HG02852 (cell line): ENCODE measurements around the gene CD63.

Experiments
- ATAC-seq: cut with Tn5 transposase; IDR thresholded peaks from one replicate; pipeline ENCODE4 v1.9.1; 2021; ENCODE audit warnings: mild to moderate bottlenecking, moderate library complexity; ENCODE audit not compliant: unreplicated experiment

The CD63 gene

DNA sequence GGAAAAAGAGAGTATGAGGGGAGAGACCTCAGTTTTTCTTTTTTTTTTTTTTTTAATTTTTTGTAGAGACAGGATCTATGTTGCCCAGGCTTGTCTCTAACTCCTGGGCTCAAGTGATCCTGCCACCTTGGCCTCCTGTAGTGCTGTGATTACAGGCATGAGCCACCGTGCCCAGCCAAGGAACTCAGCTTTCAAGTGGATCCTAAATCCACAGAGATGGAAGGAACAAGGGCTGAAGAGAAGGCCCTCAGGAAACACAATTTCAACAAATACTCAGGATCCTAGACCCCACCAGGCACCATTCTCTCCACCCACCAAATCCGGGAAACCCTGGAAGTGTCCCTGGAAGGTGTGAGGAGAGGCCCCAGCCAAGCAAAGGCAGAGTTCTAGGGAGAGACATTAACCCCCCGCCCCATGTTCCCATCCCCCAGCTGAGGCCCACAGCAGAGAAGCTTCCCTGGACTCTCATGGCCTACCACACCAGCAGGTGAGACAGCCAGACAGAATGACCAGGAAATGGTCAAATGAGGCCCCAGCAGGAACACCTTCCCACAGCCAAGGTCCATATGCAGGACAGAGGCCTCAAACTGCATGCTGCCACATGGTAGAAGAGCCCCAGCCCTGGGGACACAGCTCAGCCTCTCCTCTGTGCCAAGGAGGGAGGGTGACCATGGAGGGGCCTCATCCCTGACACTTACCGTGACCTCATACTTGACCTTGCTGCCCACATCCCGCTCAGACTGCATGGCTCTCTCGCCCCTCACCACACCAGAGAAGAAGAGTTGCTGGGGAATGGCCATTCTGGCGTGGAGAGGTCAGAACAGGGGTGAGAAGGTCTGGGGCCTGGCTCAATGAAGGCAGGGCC lies 35.3 kb downstream of the CD63 start:
- ATAC-seq, result no peak

DNA sequence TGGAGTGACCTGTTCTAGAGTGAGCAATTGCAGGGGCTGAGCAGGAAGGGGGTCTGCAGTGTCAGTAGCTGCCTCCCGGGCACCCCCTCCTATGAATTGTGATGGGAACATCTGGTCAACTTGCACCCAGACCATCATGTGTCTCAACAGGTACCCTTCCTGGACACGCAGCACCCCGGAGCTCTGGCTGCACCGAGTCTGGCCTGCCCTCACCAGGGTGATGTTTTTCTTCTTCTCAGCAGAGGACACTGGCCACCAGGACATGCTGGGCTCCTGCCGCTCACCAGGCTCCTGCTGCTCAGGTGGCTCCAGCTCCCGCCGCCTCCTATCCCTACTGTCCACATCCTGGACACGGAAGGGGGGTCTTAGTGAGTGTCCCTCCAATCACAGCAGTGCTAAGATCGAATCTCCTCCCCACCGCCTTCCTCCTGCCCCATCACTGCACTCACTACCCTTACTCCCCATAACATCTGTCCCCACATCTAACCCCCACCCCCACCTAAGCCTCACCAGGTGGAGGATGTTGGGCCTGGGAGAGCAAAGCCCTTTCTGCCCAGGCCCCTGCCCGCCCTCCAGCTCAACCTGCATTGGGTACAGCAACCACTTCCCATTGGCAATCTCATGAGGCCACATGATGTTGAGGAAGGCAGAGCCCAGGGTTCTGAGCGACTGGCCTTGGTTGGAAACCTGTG lies 36.0 kb downstream of the CD63 start:
- no peak for ATAC-seq

DNA sequence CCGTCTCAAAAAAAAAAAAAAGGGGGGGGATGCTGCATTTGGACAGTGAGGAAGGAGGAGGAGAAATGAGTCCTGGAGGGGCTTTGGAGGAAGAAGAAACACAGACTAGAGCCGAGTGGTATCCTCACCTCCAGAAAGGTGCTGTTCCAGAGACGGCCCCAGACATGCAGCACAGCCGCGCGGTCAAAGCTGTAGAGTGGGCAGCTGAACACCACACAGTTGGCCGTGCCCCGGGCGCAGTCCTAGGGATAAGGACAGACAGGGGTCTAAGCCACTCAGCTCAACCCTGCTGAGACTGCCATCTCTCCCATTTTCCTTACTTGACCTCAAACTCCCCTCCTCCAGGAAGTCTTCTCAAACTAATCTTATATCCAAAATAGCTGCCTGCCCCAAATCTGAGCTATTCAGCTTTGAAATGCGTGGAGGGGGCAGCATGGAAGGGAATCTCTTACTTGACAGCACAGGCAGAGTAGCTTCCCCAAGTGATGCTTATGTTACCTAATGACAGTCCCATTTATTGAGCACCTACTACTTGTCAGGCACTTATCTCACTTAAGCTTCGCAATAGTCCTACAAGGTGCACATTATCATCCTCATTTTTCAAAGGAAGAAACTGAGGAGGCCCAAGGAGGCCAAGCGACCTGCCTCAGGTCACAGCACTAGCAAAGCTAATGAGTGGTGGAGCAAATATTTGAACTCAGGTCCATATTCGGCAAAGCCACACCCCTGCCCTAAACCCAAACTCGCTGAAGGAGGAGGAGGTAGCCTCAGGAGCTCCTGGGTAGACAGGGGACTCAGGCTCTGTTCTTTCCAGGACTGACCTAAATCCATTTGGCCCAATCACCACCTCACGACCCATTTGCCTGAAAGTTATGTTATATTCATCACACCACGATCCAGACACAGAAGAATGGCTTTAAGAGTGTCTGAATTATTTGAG lies 39.8 kb downstream of the CD63 start:
- no peak for ATAC-seq

DNA sequence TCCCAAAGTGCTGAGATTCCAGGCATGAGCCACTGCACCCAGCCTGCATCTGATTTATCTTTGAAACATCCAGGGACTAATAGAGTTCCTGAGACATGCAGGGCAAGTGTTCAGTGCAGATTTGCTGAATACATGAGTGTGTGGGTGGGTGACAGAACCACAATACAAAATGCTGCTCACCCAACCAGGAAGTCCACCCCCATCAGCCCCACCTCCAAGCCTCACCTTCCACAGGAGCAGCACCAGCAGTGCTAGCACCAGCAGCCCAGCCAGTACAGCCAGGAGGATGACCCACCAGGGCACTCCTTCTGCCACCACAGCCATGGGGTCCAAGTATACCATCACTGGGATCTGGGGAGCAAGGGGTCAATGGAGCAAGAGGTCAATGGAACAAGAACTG lies 41.1 kb downstream of the CD63 start:
- peak; percentile 84 for ATAC-seq

DNA sequence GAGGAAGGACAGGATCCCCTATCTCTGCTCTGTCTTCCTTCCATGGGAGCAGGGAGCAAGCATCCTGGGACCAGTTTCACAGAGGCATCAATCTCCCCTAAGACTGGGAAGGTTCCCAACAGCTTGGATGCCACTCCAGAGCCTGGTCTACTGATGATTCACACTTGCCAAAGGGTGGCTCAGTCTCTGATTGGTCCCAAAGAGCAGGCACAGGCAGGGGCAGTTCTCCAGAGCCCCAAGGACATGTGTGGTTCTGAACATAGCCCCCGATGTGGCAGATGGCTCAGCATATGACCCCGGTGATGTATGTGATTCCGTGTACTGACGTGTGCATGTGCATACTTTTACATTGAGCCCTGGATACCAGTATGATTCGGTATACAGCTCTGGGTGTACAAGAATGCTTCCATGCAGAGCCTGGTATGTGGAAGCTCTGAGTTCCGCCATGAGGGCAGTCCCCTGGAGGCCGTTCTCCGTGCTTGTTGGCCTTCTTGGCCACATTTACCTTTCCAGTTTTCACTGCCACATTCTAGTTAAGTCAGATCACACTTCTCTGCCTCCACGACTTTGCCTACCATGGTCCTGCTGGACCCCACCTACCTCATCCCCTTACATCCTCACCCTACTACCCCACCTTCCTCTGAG lies 42.3 kb downstream of the CD63 start:
- no peak for ATAC-seq

DNA sequence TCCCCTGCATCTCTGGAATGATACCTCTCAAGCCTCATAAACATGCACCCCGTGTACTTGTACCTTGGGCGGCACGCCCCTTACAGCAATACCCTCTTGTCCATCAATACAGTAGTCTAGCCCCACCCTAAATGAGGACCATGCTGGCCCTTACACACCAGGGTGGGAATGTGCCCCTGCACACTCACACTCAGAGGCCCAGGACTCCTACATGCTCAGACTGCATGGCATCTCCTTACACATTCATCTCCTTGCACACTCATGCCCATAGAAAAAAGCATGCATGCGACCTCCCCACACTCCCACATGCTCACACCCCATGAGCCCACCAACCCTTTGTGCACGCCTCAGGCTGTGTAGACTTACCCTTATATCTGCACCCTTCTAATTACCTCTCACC lies 43.1 kb downstream of the CD63 start:
- no peak for ATAC-seq

DNA sequence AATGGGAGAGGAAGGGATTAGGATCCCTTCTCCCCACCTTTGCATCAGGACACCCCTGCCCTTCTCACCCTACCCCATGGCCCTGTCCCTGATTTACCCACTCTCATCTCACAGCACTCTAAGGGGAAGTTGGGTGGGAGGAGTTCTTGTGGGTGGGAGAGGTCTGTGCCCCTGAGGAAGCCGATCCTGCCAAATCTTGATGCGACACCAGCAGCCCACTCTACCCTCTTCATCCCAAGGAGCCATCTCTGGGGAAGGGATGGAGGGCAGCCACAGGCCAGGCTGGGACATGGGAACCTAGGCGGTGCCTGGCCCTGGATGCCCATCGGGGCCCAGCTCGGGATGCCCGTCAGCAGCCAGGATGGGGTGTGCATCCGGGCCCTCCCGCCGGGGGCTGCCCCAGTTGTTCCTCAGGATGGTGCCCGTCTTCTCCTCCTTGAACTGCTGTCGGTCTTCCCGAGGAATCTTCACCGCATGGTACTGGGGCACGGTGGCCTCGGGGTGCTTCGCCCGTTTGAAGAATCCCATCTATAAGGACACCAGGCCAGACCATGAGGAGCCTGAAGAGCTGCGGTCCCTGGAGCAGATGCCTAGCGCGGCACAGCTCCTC lies 43.9 kb downstream of the CD63 start:
- ATAC-seq, result no peak

DNA sequence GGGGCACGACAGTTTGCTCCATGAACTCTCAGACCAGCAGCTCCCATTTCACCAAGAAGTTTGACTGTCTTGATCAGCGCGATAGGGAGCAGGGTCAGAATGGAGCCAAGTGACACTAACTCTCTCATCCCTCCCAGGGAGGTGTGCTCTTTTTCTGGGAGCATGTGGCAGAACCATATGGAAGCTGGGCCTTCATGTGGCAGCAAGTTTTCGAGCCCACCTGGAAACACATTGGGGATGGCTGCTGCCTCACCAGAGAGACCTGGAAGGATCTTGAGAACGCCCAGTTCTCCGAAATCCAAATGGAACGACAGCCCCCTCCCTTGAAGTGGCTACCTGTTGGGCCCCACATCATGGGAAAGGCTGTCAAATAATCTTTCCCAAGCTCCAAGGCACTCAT lies 45.1 kb downstream of the CD63 start:
- no peak for ATAC-seq

DNA sequence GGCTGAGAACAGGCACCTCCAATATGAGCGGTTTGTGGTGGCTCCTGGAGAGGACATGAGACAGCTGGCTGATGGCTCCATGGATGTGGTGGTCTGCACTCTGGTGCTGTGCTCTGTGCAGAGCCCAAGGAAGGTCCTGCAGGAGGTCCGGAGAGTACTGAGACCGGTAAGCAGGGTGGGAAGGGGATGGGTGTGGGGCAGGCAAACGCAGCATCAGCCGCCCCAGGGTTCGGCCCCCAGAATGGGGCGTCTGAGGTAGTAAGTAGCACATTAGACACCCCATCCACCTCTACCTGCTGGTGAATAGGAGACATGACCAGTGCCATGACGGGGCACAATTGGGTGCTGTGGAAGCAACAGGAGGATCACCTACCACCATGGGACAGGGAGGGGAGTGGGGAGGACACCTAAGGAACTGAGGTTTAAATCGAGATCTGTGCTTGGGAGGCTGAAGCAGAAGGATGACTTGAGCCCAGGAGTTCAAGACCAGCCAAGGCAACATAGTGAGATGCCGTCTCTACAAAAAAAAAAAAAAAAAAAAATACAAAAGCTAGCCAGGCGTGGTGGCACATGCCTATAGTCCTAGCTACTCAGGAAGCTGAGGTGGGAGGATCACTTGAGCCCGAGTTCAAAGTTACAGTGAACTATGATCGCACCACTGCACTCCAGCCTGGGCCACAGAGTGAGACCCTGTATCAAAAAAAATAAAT lies 46.6 kb downstream of the CD63 start:
- ATAC-seq, result no peak

DNA sequence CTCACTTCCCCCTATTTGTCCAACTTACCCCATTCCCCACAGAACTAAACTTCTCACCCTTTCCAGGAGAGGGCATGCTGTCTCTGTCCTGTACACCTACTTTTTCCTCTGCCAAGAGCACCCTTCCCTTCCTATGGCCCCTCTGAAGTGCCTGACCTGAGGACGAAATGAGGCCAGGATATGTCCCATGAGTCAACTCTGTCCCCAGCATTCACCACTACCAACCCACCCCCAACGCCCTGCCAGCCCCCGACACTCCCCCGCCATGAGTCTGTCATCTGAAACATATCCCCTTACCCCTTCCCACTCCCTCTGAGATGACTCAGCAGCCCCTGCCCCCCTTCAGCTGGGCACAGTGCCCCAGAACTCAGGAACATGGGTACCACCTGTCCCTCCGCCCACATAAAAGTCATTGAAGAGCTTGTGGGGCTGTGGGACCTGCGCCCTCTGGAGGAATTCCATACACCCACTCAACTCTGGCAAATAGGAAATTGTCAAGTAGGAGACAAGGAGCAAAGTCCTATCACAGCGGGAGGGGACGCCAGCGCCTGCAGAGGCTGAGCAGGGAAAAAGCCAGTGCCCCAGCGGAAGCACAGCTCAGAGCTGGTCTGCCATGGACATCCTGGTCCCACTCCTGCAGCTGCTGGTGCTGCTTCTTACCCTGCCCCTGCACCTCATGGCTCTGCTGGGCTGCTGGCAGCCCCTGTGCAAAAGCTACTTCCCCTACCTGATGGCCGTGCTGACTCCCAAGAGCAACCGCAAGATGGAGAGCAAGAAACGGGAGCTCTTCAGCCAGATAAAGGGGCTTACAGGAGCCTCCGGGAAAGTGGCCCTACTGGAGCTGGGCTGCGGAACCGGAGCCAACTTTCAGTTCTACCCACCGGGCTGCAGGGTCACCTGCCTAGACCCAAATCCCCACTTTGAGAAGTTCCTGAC lies 47.4 kb downstream of the CD63 start:
- no peak for ATAC-seq

DNA sequence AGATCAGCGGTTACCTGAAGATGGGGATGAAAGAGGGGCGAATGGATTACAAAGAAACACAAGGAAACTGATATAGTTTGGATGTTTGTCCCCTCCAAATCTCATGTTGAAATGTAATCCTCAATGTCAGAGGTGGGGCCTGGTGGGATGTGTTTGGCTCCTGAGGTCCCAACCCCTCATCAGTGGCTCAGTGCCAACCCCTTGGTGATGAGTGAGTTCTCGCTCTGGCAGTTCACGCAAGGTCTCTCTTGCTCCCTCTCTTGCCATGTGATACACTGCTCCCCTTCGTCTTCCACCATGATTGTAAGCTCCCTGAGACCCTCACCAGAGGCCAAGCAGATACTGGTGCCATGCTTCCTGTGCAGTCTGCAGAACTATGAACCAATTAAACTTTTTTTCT lies 49.1 kb downstream of the CD63 start:
- no peak for ATAC-seq

DNA sequence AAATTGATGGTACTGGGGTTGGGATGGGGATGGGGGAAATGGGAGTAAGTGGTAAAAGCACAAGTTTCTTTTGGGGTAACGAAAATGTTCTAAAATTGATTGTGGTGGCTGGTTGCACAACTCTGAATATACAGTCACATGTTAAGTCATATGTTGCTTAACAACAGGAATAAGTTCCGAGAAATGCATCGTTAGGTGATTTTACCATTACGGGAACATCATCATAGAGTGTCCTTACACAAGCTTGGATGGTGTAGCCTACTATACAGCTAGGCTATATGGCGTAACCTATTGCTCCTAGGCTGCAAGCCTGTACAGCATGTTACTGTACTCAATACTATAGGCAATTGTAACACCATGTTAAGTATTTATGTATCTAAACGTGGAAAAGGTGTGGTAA lies 52.1 kb downstream of the CD63 start:
- ATAC-seq, result no peak

DNA sequence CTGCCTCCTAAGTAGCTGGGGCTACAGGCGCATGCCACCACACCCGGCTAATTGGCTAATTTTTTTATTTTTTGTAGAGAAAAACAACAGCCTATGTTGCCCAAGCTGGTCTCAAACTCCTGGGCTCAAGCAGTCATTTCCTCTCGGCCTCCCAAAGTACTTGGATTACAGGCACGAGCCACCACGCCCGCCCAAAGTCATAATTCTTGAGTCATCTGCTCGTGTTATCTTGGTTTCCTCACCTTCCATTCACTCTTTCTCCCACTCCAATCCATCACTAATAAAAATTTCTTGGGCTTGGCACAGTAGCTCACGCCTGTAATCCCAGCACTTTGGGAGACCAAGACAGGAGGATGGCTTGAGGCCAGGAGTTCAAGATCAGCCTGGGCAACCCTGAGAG lies 53.1 kb downstream of the CD63 start:
- no peak for ATAC-seq
